Right lobe of liver (tissue), 4 donors: ENCODE results near the gene HKDC1.

ENCODE experiments used
- POLR2A ChIP-seq: fragments of 450-650 bp; IDR thresholded peaks from one replicate; pipeline ENCODE4 v1.6.1; 2017; ENCODE audit warnings: antibody characterized with exemption, mild to moderate bottlenecking
- TF ChIP-seq, protein P1 (sequence below), 4 donors: fragments of 200-600 bp in 3 of 4; fragments of 450-650 bp in 1 of 4; IDR thresholded peaks; one replicate each; pipeline versions ENCODE4 v1.5.1 to v1.8.0; 2016 to 2022; ENCODE audit warnings: antibody characterized with exemption in 4 of 4, mild to moderate bottlenecking in 2 of 4
- donor health status: DM: no; HTN: no; CAD: no.
- donor health status: DM: no; HTN: no; CAD: no.
- donor health status: DM: no; HTN: yes; CAD: no.

- TF ChIP-seq, protein P1, sequence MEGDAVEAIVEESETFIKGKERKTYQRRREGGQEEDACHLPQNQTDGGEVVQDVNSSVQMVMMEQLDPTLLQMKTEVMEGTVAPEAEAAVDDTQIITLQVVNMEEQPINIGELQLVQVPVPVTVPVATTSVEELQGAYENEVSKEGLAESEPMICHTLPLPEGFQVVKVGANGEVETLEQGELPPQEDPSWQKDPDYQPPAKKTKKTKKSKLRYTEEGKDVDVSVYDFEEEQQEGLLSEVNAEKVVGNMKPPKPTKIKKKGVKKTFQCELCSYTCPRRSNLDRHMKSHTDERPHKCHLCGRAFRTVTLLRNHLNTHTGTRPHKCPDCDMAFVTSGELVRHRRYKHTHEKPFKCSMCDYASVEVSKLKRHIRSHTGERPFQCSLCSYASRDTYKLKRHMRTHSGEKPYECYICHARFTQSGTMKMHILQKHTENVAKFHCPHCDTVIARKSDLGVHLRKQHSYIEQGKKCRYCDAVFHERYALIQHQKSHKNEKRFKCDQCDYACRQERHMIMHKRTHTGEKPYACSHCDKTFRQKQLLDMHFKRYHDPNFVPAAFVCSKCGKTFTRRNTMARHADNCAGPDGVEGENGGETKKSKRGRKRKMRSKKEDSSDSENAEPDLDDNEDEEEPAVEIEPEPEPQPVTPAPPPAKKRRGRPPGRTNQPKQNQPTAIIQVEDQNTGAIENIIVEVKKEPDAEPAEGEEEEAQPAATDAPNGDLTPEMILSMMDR (IDR thresholded peaks at IDR 0.05) = no peak
- TF ChIP-seq POLR2A = no peak
Measured at GRCh38 chr10:69285699-69286098, 65.6 kb downstream of the HKDC1 start.
